PC-3 (cell line): ENCODE data around the gene RSRC1.

Experiments
- EZH2phosphoT487 ChIP-seq: fragments of 300-600 bp; sonication (generic); IDR thresholded peaks from 2 replicates; pipeline ENCODE4 v1.6.1; 2018; ENCODE audit warnings: mild to moderate bottlenecking, antibody characterized with exemption, low read length, borderline replicate concordance
- TF ChIP-seq, protein P1 (sequence below): fragments of 300-600 bp; sonication (generic); conservative IDR thresholded peaks from 2 replicates; pipeline ENCODE4 v1.5.1; 2017; ENCODE audit warnings: antibody characterized with exemption, low read depth, mild to moderate bottlenecking, low read length

DNA sequence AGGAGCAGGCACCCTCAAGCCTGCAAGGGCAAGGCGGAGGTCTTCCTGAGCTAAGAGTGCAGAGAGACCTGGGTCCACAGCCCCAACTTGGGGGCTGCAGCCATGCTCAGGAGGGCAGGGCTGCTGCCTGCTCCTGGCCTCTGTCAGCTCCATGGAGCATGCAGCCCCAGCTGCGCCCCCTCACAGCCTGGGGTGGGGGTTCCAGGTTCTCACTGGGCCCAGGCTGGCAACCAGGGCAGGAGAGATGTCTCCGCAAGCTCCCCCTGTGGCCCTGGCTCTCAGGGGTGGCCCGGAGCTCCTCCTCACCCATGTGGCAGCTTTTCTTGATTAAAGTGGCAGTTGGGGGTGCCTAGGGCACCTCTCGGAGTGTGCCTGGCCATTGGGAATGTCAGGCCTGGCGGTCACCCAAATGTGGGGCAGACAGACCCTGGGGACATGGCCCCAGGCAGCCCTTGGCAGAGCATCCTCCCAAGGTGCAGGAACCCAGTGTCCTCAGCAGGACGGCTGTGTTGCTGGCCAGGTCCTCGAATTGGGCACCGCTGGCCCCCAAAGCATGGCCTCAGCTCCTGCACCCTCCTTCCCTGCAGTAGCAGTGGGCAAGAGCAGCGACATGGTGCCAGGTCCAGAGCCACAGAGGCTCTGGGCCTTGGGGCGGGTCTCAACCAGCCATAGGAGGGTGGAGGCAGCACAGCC is 251.0 kb downstream of the RSRC1 start:
- TF ChIP-seq, protein P1, sequence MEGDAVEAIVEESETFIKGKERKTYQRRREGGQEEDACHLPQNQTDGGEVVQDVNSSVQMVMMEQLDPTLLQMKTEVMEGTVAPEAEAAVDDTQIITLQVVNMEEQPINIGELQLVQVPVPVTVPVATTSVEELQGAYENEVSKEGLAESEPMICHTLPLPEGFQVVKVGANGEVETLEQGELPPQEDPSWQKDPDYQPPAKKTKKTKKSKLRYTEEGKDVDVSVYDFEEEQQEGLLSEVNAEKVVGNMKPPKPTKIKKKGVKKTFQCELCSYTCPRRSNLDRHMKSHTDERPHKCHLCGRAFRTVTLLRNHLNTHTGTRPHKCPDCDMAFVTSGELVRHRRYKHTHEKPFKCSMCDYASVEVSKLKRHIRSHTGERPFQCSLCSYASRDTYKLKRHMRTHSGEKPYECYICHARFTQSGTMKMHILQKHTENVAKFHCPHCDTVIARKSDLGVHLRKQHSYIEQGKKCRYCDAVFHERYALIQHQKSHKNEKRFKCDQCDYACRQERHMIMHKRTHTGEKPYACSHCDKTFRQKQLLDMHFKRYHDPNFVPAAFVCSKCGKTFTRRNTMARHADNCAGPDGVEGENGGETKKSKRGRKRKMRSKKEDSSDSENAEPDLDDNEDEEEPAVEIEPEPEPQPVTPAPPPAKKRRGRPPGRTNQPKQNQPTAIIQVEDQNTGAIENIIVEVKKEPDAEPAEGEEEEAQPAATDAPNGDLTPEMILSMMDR: no peak
- no peak for TF ChIP-seq EZH2phosphoT487
